Liver (tissue), 3 donors: ENCODE results near the gene STRIT1.

Source experiments
- EGR1 ChIP-seq, 2 donors: IDR thresholded peaks; 2 replicates each; pipeline ENCODE4 v1.6.1; 2016 to 2018; ENCODE audit warnings: antibody characterized with exemption in 2 of 2, low read depth in 2 of 2
- FOXA1 ChIP-seq: IDR thresholded peaks from 2 replicates; pipeline ENCODE4 v1.6.1; 2016; ENCODE audit warnings: antibody characterized with exemption
- HNF4A ChIP-seq, 2 donors: conservative IDR thresholded peaks; 2 replicates each; pipeline ENCODE4 v1.6.1; 2016; ENCODE audit warnings: antibody characterized with exemption in 2 of 2, mild to moderate bottlenecking in 2 of 2
- JUND ChIP-seq, 2 donors: IDR thresholded peaks; 2 replicates each; pipeline ENCODE4 v1.6.1; 2016; ENCODE audit warnings: antibody characterized with exemption in 2 of 2
- SP1 ChIP-seq: IDR thresholded peaks from 2 replicates; pipeline ENCODE4 v1.6.1; 2018; ENCODE audit warnings: antibody characterized with exemption, mild to moderate bottlenecking
- TF ChIP-seq, protein P1 (sequence below): fragments of 150-350 bp; IDR thresholded peaks from 2 replicates; pipeline ENCODE4 v1.5.1; 2017; ENCODE audit warnings: improper control_type of control experiment, low read depth, low read length; ENCODE audit not compliant: missing input control
- TF ChIP-seq, protein P2 (sequence below): IDR thresholded peaks from 2 replicates; pipeline ENCODE4 v1.6.1; 2016; ENCODE audit warnings: antibody characterized with exemption, mild to moderate bottlenecking
- TF ChIP-seq, protein P3 (sequence below): IDR thresholded peaks from 2 replicates; pipeline ENCODE4 v1.6.1; 2016; ENCODE audit warnings: antibody characterized with exemption
- donor health status: healthy.
- donor health status: healthy.

DNA sequence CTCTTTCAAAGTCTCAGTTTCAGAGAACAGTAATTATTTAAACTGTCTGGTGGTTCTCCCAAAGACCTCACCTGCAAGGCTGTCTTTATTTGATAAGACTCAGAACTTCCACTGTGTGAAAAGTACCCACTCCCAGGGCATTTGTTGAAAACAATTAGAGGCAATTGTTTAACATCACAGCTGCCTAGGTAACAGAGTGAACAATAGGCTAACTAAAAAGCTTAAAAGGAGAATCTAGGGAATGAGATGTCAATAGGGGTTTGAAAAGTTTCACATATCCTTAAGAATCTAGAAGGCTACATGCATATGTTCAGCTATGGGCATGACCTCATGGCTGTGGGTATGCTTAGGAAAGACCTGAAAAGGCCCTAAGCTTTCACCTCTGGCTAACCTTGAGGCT is 2.9 kb upstream of the STRIT1 start:
- TF ChIP-seq, protein P1, sequence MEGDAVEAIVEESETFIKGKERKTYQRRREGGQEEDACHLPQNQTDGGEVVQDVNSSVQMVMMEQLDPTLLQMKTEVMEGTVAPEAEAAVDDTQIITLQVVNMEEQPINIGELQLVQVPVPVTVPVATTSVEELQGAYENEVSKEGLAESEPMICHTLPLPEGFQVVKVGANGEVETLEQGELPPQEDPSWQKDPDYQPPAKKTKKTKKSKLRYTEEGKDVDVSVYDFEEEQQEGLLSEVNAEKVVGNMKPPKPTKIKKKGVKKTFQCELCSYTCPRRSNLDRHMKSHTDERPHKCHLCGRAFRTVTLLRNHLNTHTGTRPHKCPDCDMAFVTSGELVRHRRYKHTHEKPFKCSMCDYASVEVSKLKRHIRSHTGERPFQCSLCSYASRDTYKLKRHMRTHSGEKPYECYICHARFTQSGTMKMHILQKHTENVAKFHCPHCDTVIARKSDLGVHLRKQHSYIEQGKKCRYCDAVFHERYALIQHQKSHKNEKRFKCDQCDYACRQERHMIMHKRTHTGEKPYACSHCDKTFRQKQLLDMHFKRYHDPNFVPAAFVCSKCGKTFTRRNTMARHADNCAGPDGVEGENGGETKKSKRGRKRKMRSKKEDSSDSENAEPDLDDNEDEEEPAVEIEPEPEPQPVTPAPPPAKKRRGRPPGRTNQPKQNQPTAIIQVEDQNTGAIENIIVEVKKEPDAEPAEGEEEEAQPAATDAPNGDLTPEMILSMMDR, result no peak
- TF ChIP-seq, protein P2, sequence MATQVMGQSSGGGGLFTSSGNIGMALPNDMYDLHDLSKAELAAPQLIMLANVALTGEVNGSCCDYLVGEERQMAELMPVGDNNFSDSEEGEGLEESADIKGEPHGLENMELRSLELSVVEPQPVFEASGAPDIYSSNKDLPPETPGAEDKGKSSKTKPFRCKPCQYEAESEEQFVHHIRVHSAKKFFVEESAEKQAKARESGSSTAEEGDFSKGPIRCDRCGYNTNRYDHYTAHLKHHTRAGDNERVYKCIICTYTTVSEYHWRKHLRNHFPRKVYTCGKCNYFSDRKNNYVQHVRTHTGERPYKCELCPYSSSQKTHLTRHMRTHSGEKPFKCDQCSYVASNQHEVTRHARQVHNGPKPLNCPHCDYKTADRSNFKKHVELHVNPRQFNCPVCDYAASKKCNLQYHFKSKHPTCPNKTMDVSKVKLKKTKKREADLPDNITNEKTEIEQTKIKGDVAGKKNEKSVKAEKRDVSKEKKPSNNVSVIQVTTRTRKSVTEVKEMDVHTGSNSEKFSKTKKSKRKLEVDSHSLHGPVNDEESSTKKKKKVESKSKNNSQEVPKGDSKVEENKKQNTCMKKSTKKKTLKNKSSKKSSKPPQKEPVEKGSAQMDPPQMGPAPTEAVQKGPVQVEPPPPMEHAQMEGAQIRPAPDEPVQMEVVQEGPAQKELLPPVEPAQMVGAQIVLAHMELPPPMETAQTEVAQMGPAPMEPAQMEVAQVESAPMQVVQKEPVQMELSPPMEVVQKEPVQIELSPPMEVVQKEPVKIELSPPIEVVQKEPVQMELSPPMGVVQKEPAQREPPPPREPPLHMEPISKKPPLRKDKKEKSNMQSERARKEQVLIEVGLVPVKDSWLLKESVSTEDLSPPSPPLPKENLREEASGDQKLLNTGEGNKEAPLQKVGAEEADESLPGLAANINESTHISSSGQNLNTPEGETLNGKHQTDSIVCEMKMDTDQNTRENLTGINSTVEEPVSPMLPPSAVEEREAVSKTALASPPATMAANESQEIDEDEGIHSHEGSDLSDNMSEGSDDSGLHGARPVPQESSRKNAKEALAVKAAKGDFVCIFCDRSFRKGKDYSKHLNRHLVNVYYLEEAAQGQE, result no peak
- no peak for TF ChIP-seq HNF4A (conservative IDR thresholded peaks at IDR 0.05)
- TF ChIP-seq, protein P3, sequence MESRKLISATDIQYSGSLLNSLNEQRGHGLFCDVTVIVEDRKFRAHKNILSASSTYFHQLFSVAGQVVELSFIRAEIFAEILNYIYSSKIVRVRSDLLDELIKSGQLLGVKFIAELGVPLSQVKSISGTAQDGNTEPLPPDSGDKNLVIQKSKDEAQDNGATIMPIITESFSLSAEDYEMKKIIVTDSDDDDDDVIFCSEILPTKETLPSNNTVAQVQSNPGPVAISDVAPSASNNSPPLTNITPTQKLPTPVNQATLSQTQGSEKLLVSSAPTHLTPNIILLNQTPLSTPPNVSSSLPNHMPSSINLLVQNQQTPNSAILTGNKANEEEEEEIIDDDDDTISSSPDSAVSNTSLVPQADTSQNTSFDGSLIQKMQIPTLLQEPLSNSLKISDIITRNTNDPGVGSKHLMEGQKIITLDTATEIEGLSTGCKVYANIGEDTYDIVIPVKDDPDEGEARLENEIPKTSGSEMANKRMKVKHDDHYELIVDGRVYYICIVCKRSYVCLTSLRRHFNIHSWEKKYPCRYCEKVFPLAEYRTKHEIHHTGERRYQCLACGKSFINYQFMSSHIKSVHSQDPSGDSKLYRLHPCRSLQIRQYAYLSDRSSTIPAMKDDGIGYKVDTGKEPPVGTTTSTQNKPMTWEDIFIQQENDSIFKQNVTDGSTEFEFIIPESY, result no peak
- TF ChIP-seq EGR1 (IDR thresholded peaks at IDR 0.05; ENCODE audit: low read depth in 2 of 2), result no peak
- no peak for TF ChIP-seq FOXA1
- no peak for TF ChIP-seq JUND (IDR thresholded peaks at IDR 0.05)
- no peak for TF ChIP-seq SP1
